ENCODE data around the gene PIEZO2. TPM values are rescaled to one million over a fixed set of nuclear protein-coding genes. Genes with fewer than 3 reads are reported as not detected.

Gene PIEZO2
- total RNA-seq, 3 donors from 2014 or later (not counting 1 experiment from before 2014, with no cell fraction given): not detected

DNA sequence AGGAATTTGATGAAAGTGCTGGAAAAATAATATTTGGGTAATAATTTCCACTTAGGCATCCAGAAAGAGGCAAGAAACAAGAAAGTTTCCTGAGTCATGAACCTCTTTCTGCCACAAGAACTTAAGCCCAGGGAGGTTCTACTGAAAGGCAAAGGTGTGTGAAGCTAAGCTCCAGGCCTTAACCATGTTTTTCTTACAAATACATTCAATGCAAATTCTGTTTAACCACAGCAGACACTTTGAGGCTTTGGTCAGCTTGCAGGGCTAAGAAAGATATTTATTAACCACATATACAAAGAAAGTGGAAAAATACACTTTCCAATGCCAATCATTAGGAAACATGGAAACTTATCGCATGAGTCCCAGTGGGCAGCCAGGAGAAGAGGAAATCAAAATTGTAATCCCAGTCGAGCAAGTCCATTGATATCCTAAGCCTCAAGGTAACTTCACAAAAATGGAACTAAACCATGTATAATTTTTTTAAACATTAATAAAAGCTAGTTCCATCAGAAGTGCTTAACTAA lies 68.3 kb downstream of the PIEZO2 start:
- 100% methylated on average over 2 of the region's 2 CpGs for WGBS (ENCODE audit: insufficient coverage)
- no peaks in the 10 kb centered on the region for H3K9me3 ChIP-seq (ENCODE audit: control insufficient read depth, insufficient read depth, low read length)
- DNase-seq (no peak), ATAC-seq (no peak)
- Mint-ChIP-seq H3K36me3 (no peaks in the 10 kb centered on the region), H3K27me3 (ENCODE audit: low read depth in 2 of 2) (peaks cover 0 to 3% of the 10 kb centered on the region in 2 donors), H3K4me3 (no peak overlapping the region), H3K9me3 (no peaks in the 10 kb centered on the region), H3K27ac (no peak overlapping the region), H3K4me1 (no peaks in the 10 kb centered on the region)
- H3K27ac ChIP-seq (ENCODE audit: low read length): no peak overlapping the region
- no peak overlapping the region for H3K4me3 ChIP-seq (ENCODE audit: low read length)
- no peaks in the 10 kb centered on the region for H3K4me1 ChIP-seq (ENCODE audit: control insufficient read depth, insufficient read depth, low read length)
- intact Hi-C loops (cut with micrococcal nuclease): no loop called here
- no peaks in the 10 kb centered on the region for H3K27me3 ChIP-seq (ENCODE audit: control insufficient read depth, insufficient read depth, low read length)
- H3K36me3 ChIP-seq (ENCODE audit: control insufficient read depth, insufficient read depth, low read length): no peaks in the 10 kb centered on the region
- TF ChIP-seq, protein P1, sequence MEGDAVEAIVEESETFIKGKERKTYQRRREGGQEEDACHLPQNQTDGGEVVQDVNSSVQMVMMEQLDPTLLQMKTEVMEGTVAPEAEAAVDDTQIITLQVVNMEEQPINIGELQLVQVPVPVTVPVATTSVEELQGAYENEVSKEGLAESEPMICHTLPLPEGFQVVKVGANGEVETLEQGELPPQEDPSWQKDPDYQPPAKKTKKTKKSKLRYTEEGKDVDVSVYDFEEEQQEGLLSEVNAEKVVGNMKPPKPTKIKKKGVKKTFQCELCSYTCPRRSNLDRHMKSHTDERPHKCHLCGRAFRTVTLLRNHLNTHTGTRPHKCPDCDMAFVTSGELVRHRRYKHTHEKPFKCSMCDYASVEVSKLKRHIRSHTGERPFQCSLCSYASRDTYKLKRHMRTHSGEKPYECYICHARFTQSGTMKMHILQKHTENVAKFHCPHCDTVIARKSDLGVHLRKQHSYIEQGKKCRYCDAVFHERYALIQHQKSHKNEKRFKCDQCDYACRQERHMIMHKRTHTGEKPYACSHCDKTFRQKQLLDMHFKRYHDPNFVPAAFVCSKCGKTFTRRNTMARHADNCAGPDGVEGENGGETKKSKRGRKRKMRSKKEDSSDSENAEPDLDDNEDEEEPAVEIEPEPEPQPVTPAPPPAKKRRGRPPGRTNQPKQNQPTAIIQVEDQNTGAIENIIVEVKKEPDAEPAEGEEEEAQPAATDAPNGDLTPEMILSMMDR (IDR thresholded peaks at IDR 0.05): no peak

DNA sequence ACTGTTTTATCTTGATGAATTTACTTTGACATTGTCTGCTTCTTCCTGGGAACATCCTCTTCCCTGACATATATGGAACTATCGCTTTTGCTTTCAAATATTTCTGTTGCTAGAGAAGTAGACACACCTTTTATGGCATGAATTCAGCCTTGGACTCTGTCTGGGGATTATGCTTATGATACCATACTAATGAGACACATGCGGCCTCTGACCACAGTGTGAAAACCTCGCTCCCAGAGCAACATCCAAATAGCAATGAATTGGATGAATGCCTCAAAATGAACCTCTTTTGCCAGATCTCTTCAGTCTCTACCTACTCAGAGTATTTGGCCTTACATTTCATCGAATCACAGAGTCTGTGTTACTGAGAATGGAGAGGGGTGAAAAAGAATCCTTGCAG lies 70.9 kb downstream of the PIEZO2 start:
- Histone ChIP-seq H3K27me3 (ENCODE audit: control insufficient read depth, insufficient read depth, low read length) (no peaks in the 10 kb centered on the region), H3K27ac (ENCODE audit: low read length) (no peak overlapping the region), H3K36me3 (ENCODE audit: control insufficient read depth, insufficient read depth, low read length) (no peaks in the 10 kb centered on the region), H3K4me1 (ENCODE audit: control insufficient read depth, insufficient read depth, low read length) (no peaks in the 10 kb centered on the region), H3K9me3 (ENCODE audit: control insufficient read depth, insufficient read depth, low read length) (no peaks in the 10 kb centered on the region), H3K4me3 (ENCODE audit: low read length) (no peak overlapping the region)
- 83% methylated on average over 3 of the region's 4 CpGs for WGBS (ENCODE audit: insufficient coverage)
- TF ChIP-seq, protein P1 (IDR thresholded peaks at IDR 0.05): no peak
- H3K27me3 Mint-ChIP-seq (ENCODE audit: low read depth in 2 of 2): no peaks in the 10 kb centered on the region
- no peak for DNase-seq
- no peak overlapping the region for H3K27ac Mint-ChIP-seq
- intact Hi-C loops (cut with micrococcal nuclease): no loop called here
- H3K4me3 Mint-ChIP-seq: no peak overlapping the region
- ATAC-seq: no peak
- no peaks in the 10 kb centered on the region for H3K4me1 Mint-ChIP-seq
- no peaks in the 10 kb centered on the region for H3K36me3 Mint-ChIP-seq
- no peaks in the 10 kb centered on the region for H3K9me3 Mint-ChIP-seq

DNA sequence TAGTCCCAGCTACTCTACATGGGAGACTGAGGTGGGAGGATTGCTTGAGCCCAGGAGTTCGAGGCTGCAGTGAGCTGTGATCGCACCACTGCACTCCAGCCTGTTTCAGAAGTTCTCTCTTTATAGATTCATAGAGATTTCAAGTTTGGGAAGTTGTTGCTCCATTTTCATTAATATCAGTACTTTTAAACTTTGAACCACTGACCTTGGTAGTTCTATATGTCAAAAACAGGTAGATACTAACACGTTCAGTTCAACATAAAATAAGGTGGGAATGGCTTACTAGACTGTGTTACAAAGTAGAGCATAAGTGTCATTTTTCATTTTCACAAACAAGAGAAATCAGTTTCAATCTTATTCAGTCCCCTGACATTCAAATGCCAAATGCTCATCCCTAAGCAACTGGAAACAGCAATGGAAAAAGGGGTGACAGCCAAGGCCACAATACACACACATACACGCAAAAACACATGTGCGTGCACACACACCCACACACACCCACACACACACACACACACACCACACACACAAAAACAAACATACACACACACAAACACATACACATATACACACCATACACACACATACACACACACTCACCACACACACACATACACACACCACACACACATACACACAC lies 71.7 kb downstream of the PIEZO2 start:
- no peaks in the 10 kb centered on the region for H3K27me3 Mint-ChIP-seq (ENCODE audit: low read depth in 2 of 2)
- H3K36me3 Mint-ChIP-seq: no peaks in the 10 kb centered on the region
- no peaks in the 10 kb centered on the region for H3K4me1 ChIP-seq (ENCODE audit: control insufficient read depth, insufficient read depth, low read length)
- H3K4me3 ChIP-seq (ENCODE audit: low read length): no peak overlapping the region
- ATAC-seq: no peak
- WGBS (ENCODE audit: insufficient coverage): 95% methylated on average over 4 of the region's 5 CpGs
- no peaks in the 10 kb centered on the region for H3K4me1 Mint-ChIP-seq
- H3K4me3 Mint-ChIP-seq: no peak overlapping the region
- H3K9me3 Mint-ChIP-seq: no peaks in the 10 kb centered on the region
- no peaks in the 10 kb centered on the region for H3K9me3 ChIP-seq (ENCODE audit: control insufficient read depth, insufficient read depth, low read length)
- no peak overlapping the region for H3K27ac ChIP-seq (ENCODE audit: low read length)
- H3K27ac Mint-ChIP-seq: no peak overlapping the region
- intact Hi-C loops (cut with micrococcal nuclease): no loop called here
- H3K27me3 ChIP-seq (ENCODE audit: control insufficient read depth, insufficient read depth, low read length): no peaks in the 10 kb centered on the region
- TF ChIP-seq, protein P1 (IDR thresholded peaks at IDR 0.05): no peak
- DNase-seq: no peak
- no peaks in the 10 kb centered on the region for H3K36me3 ChIP-seq (ENCODE audit: control insufficient read depth, insufficient read depth, low read length)

DNA sequence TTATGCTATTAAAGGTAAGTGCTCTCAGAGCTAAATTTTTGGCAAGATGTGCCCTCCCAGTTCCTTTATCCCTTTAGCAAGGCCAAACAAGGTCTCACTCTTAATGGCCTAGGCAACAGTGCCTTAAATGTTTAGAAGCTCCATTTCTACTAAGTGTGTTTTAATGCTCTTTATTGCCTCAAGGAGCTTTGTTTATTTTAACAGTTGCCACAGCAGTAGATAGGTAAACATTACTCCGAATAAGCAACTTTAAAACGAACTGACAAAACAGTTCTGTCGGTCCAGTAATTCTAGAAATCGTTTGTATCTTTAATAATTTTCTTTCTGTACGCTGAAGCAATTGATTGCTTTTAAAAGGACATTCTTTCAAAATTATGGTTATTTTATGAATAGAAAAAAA lies 74.5 kb downstream of the PIEZO2 start:
- Mint-ChIP-seq H3K36me3 (no peaks in the 10 kb centered on the region), H3K4me3 (no peak overlapping the region), H3K9me3 (peaks cover 0 to 2% of the 10 kb centered on the region in 2 donors), H3K27me3 (ENCODE audit: low read depth in 2 of 2) (no peaks in the 10 kb centered on the region), H3K27ac (no peak overlapping the region), H3K4me1 (no peaks in the 10 kb centered on the region)
- WGBS (ENCODE audit: insufficient coverage): 96% methylated on average over 5 of the region's 5 CpGs
- H3K4me1 ChIP-seq (ENCODE audit: control insufficient read depth, insufficient read depth, low read length): no peaks in the 10 kb centered on the region
- DNase-seq: no peak
- no peak for ATAC-seq
- H3K9me3 ChIP-seq (ENCODE audit: control insufficient read depth, insufficient read depth, low read length): no peaks in the 10 kb centered on the region
- intact Hi-C loops (cut with micrococcal nuclease): no loop called here
- no peak overlapping the region for H3K27ac ChIP-seq (ENCODE audit: low read length)
- H3K27me3 ChIP-seq (ENCODE audit: control insufficient read depth, insufficient read depth, low read length): no peaks in the 10 kb centered on the region
- TF ChIP-seq, protein P1 (IDR thresholded peaks at IDR 0.05): no peak
- no peak overlapping the region for H3K4me3 ChIP-seq (ENCODE audit: low read length)
- H3K36me3 ChIP-seq (ENCODE audit: control insufficient read depth, insufficient read depth, low read length): no peaks in the 10 kb centered on the region
